Activated CD4-positive, alpha-beta T cell treated with anti-CD3 and anti-CD28 coated beads, Interleukin-2, Interleukin-6, amounts not matched to agents 100 ng/mL and 50 ng/mL, durations not matched to agents 16 hours and 8 hours (primary cell): Measurements from ENCODE around the gene MOSPD2.

ENCODE experiments used
- DNase-seq: peaks from one replicate; pipeline ENCODE4 v3.0.0-alpha.2; 2020

MOSPD2 gene

GRCh38 chrX:14872851-14873675 is at the start of gene MOSPD2, which contains the start of gene FANCB:
Gene MOSPD2 (plus strand): TSS chrX:14873421. CDS start chrX:14873529, 108 bp downstream.
Gene FANCB (minus strand): TSS chrX:14873069. CDS start chrX:14865510, 7,559 bp downstream.
- peak; percentile 94 for DNase-seq

GRCh38 chrX:14825851-14826250 is 47.4 kb upstream of the MOSPD2 start:
- DNase-seq = no peak

GRCh38 chrX:14826319-14826718 is 46.9 kb upstream of the MOSPD2 start:
- no peak for DNase-seq

- DNase-seq = no peak
These were observed 43.6 kb upstream of the MOSPD2 start for GRCh38 chrX:14829643-14830042.

- no peak for DNase-seq
These were observed 41.1 kb upstream of the MOSPD2 start for GRCh38 chrX:14832151-14832550.

- DNase-seq = no peak
These were observed 40.6 kb upstream of the MOSPD2 start for GRCh38 chrX:14832586-14832985.

GRCh38 chrX:14837155-14837554 is 36.1 kb upstream of the MOSPD2 start:
- DNase-seq = no peak

- DNase-seq = no peak
These were observed 29.6 kb upstream of the MOSPD2 start for GRCh38 chrX:14843666-14844065.

- no peak for DNase-seq
These were observed 21.7 kb upstream of the MOSPD2 start for GRCh38 chrX:14851526-14851925.

GRCh38 chrX:14864631-14865030 is 8.6 kb upstream of the MOSPD2 start:
- DNase-seq = no peak

GRCh38 chrX:14865201-14865600 is 8.0 kb upstream of the MOSPD2 start:
- DNase-seq = no peak

GRCh38 chrX:14871767-14872166 is 1.5 kb upstream of the MOSPD2 start:
- no peak for DNase-seq

- DNase-seq = no peak
These were observed 866 bp upstream of the MOSPD2 start for GRCh38 chrX:14872355-14872754.

GRCh38 chrX:14873676-14874049 is 442 bp downstream of the MOSPD2 start:
- no peak for DNase-seq

GRCh38 chrX:14875624-14876023 is 2.4 kb downstream of the MOSPD2 start:
- no peak for DNase-seq

- DNase-seq = peak; percentile 28
These were observed 10.6 kb downstream of the MOSPD2 start for GRCh38 chrX:14883826-14884225.

GRCh38 chrX:14884714-14885113 is 11.5 kb downstream of the MOSPD2 start:
- DNase-seq = no peak

- DNase-seq = no peak
These were observed 13.0 kb downstream of the MOSPD2 start for GRCh38 chrX:14886252-14886651.

- DNase-seq = no peak
These were observed 23.1 kb downstream of the MOSPD2 start for GRCh38 chrX:14896273-14896672.

- no peak for DNase-seq
These were observed 23.8 kb downstream of the MOSPD2 start for GRCh38 chrX:14897042-14897441.

GRCh38 chrX:14899607-14900006 is 26.4 kb downstream of the MOSPD2 start:
- peak; percentile 30 for DNase-seq

- DNase-seq = no peak
These were observed 29.3 kb downstream of the MOSPD2 start for GRCh38 chrX:14902537-14902936.

GRCh38 chrX:14903891-14904290 is 30.7 kb downstream of the MOSPD2 start:
- DNase-seq = no peak

- no peak for DNase-seq
These were observed 40.0 kb downstream of the MOSPD2 start for GRCh38 chrX:14913241-14913640.

GRCh38 chrX:14915596-14915995 is 42.4 kb downstream of the MOSPD2 start:
- no peak for DNase-seq
